HepG2 (cell line): ENCODE data around the gene DAPK1. TPM values are rescaled to one million over a fixed set of nuclear protein-coding genes. Genes with fewer than 3 reads are reported as not detected.

Source experiments
- ARNTL ChIP-seq: sonication (generic); formaldehyde crosslinking; IDR thresholded peaks from 2 replicates; pipeline ENCODE4 v1.4.0; 2020; ENCODE audit warnings: mild to moderate bottlenecking, missing genetic modification reagents
- ATF5 ChIP-seq: sonication (generic); formaldehyde crosslinking; IDR thresholded peaks from 2 replicates; pipeline ENCODE4 v1.4.0; 2020; ENCODE audit warnings: mild to moderate bottlenecking, low read depth, missing genetic modification reagents
- DRAP1 ChIP-seq: IDR thresholded peaks from 2 replicates; pipeline ENCODE4 v1.6.1; 2016; ENCODE audit warnings: missing genetic modification reagents, missing compliant biosample characterization
- FOXJ3 ChIP-seq: sonication (generic); formaldehyde crosslinking; IDR thresholded peaks from 2 replicates; pipeline ENCODE4 v1.4.0; 2020; ENCODE audit warnings: missing genetic modification reagents, mild to moderate bottlenecking, borderline replicate concordance
- FOXO1 ChIP-seq: sonication (generic); formaldehyde crosslinking; IDR thresholded peaks from 2 replicates; pipeline ENCODE4 v1.4.0; 2020; ENCODE audit warnings: missing genetic modification reagents
- GABPA ChIP-seq, 2 experiments: IDR thresholded peaks; 2 replicates each; pipeline ENCODE4 v1.6.1; 2011 to 2016; ENCODE audit warnings: low read depth in 2 of 2, low read length in 1 of 2, missing biosample characterization in 1 of 2, missing genetic modification characterization in 1 of 2
- GATAD1 ChIP-seq: IDR thresholded peaks from 2 replicates; pipeline ENCODE4 v1.6.1; 2016; ENCODE audit warnings: missing genetic modification reagents, missing compliant biosample characterization
- HNF4G ChIP-seq, 2 experiments: sonication (generic) in 1 of 2; formaldehyde crosslinking in 1 of 2; IDR thresholded peaks; 2 replicates each; pipeline versions ENCODE4 v1.4.0 to v1.6.1; 2011 to 2020; ENCODE audit warnings: borderline replicate concordance in 2 of 2, low read depth in 2 of 2, mild to moderate bottlenecking in 2 of 2, low read length in 1 of 2, missing genetic modification reagents in 1 of 2, moderate library complexity in 1 of 2
- IKZF5 ChIP-seq: IDR thresholded peaks from 2 replicates; pipeline ENCODE4 v1.6.1; 2018; ENCODE audit warnings: missing genetic modification reagents, mild to moderate bottlenecking, missing compliant biosample characterization
- MAZ ChIP-seq, 2 experiments: sonication (generic) in 1 of 2; formaldehyde crosslinking in 1 of 2; IDR thresholded peaks; 2 replicates each; pipeline versions ENCODE4 v1.5.0 to v1.6.1; 2012 to 2020; ENCODE audit warnings: low read depth in 2 of 2, mild to moderate bottlenecking in 2 of 2, borderline replicate concordance in 1 of 2, improper control_type of control experiment in 1 of 2, low read length in 1 of 2, missing genetic modification reagents in 1 of 2, moderate library complexity in 1 of 2
- MIER3 ChIP-seq: IDR thresholded peaks from 2 replicates; pipeline ENCODE4 v1.6.1; 2016; ENCODE audit warnings: missing compliant biosample characterization, borderline replicate concordance
- NCOR1 ChIP-seq: fragments of 200-600 bp; sonication (generic); IDR thresholded peaks from 2 replicates; pipeline ENCODE4 v1.7.0; 2017; ENCODE audit warnings: antibody characterized with exemption, low read length, borderline replicate concordance
- SAP130 ChIP-seq: IDR thresholded peaks from 2 replicates; pipeline ENCODE4 v1.6.1; 2016; ENCODE audit warnings: low read depth
- SOX6 ChIP-seq, 2 experiments: fragments of 450-650 bp in 1 of 2; sonication (generic) in 1 of 2; formaldehyde crosslinking in 1 of 2; IDR thresholded peaks; 2 replicates each; pipeline versions ENCODE4 v1.4.0 to v1.6.1; 2017 to 2020; ENCODE audit warnings: antibody characterized with exemption in 1 of 2, mild to moderate bottlenecking in 1 of 2, missing genetic modification reagents in 1 of 2
- SSRP1 ChIP-seq: IDR thresholded peaks from 2 replicates; pipeline ENCODE4 v1.6.1; 2016; ENCODE audit warnings: control low read depth
- TEF ChIP-seq: sonication (generic); formaldehyde crosslinking; IDR thresholded peaks from 2 replicates; pipeline ENCODE4 v1.5.0; 2020; ENCODE audit warnings: missing genetic modification reagents
- TGIF2 ChIP-seq: IDR thresholded peaks from 2 replicates; pipeline ENCODE4 v1.6.1; 2016; ENCODE audit warnings: control low read depth, missing compliant biosample characterization
- TP53 ChIP-seq: sonication (generic); formaldehyde crosslinking; conservative IDR thresholded peaks from 2 replicates; pipeline ENCODE4 v1.4.0; 2020; ENCODE audit warnings: missing genetic modification reagents
- YEATS2 ChIP-seq: sonication (generic); formaldehyde crosslinking; IDR thresholded peaks from 2 replicates; pipeline ENCODE4 v1.4.0; 2020; ENCODE audit warnings: missing genetic modification reagents, borderline replicate concordance
- ZBTB46 ChIP-seq: sonication (generic); formaldehyde crosslinking; IDR thresholded peaks from 2 replicates; pipeline ENCODE4 v1.4.0; 2020; ENCODE audit warnings: mild to moderate bottlenecking, missing genetic modification reagents, borderline replicate concordance
- ZNF10 ChIP-seq: sonication (generic); formaldehyde crosslinking; IDR thresholded peaks from 2 replicates; pipeline ENCODE4 v1.4.0; 2020; ENCODE audit warnings: mild to moderate bottlenecking, low read depth, missing genetic modification reagents, borderline replicate concordance
- ZNF205 ChIP-seq: IDR thresholded peaks from 2 replicates; pipeline ENCODE4 v1.6.1; 2018; ENCODE audit warnings: missing biosample characterization, missing genetic modification reagents
- ZNF224 ChIP-seq: sonication (generic); formaldehyde crosslinking; IDR thresholded peaks from 2 replicates; pipeline ENCODE4 v1.5.0; 2020; ENCODE audit warnings: mild to moderate bottlenecking, missing genetic modification reagents
- ZNF7 ChIP-seq: IDR thresholded peaks from 2 replicates; pipeline ENCODE4 v1.6.1; 2016; ENCODE audit warnings: missing biosample characterization, missing genetic modification reagents
- ZNF780A ChIP-seq: sonication (generic); formaldehyde crosslinking; IDR thresholded peaks from 2 replicates; pipeline ENCODE4 v1.8.0; 2022; ENCODE audit warnings: mild to moderate bottlenecking, missing genetic modification reagents, moderate library complexity
- polyA plus RNA-seq, 8 experiments: library from polyadenylated mRNA; depleted of rRNA in 3 of 8; stranded (reverse) in 7 of 8; unstranded in 1 of 8; fragments of >200 nt; fragmentation: Illumina TruSeq in 4 of 8; extraction: Trizol in 4 of 8; gene quantifications; 2 replicates each; pipeline versions ENCODE4 v1.2.1 to v1.2.3, GENCODE V29; 2011 to 2016; ENCODE audit warnings: low read depth in 4 of 8, missing spikeins in 1 of 8, mixed read lengths in 1 of 8; ENCODE audit not compliant: insufficient read depth in 1 of 8
- total RNA-seq, 5 experiments: library from RNA; depleted of rRNA; stranded (reverse); fragments of >200 nt; fragmentation: Illumina TruSeq; extraction: Trizol; gene quantifications; 2 replicates each; pipeline ENCODE4 v1.2.3, GENCODE V29; 2016; ENCODE audit warnings: low read depth in 1 of 5

The DAPK1 gene
- total and polyA plus RNA-seq, 2 of the 13 experiments (the other 11 are each of a cell fraction or from before 2014, with no cell fraction given): 35.7 to 35.9 TPM

- TF ChIP-seq ZNF10 (no peak), IKZF5 (CRISPR knock-in tag) (peak; percentile 32; the same call in 1 of the 2 replicates), MAZ (IDR thresholded peaks at IDR 0.05; ENCODE audit: borderline replicate concordance, low read depth, low read length) (no peak), MAZ (CRISPR knock-in tag; IDR thresholded peaks at IDR 0.05; ENCODE audit: low read depth) (no peak), SOX6 (IDR thresholded peaks at IDR 0.05) (no peak), SOX6 (CRISPR knock-in tag; IDR thresholded peaks at IDR 0.05) (peak; percentile 92), ZBTB46 (CRISPR knock-in tag) (no peak), DRAP1 (CRISPR knock-in tag) (no peak), NCOR1 (0 out of 2 replicates have a peak, but pooled peaks have one; percentile 21), ZNF7 (CRISPR knock-in tag) (no peak), GATAD1 (CRISPR knock-in tag) (peak; percentile 58; the same call in 1 of the 2 replicates), MIER3 (CRISPR knock-in tag) (peak; percentile 38; the same call in 1 of the 2 replicates), HNF4G (IDR thresholded peaks at IDR 0.05; ENCODE audit: borderline replicate concordance, low read depth, low read length) (no peak), HNF4G (CRISPR knock-in tag; IDR thresholded peaks at IDR 0.05; ENCODE audit: borderline replicate concordance, low read depth) (no peak), SAP130 (CRISPR knock-in tag) (peak; percentile 87), FOXO1 (CRISPR knock-in tag) (peak; percentile 77), YEATS2 (peak; percentile 41; the same call in 1 of the 2 replicates), TP53 (CRISPR knock-in tag) (no peak), ZNF205 (no peak), ARNTL (no peak), TGIF2 (CRISPR knock-in tag) (peak; percentile 67; the same call in 1 of the 2 replicates), FOXJ3 (CRISPR knock-in tag) (peak; percentile 57; the same call in 1 of the 2 replicates), TEF (CRISPR knock-in tag) (no peak), SSRP1 (CRISPR knock-in tag) (no peak), ATF5 (CRISPR knock-in tag) (no peak), ZNF224 (CRISPR knock-in tag) (no peak), ZNF780A (CRISPR knock-in tag) (no peak), GABPA (IDR thresholded peaks at IDR 0.05; ENCODE audit: low read depth, low read length) (no peak), GABPA (CRISPR knock-in tag; IDR thresholded peaks at IDR 0.05; ENCODE audit: low read depth) (no peak)
Measured at GRCh38 chr9:87714819-87715218, 217.2 kb downstream of the DAPK1 start (continued).
